HG03520 (cell line): ENCODE measurements around the gene CDH15.

ENCODE experiments used
- ATAC-seq: cut with Tn5 transposase; IDR thresholded peaks from one replicate; pipeline ENCODE4 v1.9.1; 2021; ENCODE audit warnings: mild to moderate bottlenecking, moderate library complexity; ENCODE audit not compliant: unreplicated experiment

CDH15 gene

DNA sequence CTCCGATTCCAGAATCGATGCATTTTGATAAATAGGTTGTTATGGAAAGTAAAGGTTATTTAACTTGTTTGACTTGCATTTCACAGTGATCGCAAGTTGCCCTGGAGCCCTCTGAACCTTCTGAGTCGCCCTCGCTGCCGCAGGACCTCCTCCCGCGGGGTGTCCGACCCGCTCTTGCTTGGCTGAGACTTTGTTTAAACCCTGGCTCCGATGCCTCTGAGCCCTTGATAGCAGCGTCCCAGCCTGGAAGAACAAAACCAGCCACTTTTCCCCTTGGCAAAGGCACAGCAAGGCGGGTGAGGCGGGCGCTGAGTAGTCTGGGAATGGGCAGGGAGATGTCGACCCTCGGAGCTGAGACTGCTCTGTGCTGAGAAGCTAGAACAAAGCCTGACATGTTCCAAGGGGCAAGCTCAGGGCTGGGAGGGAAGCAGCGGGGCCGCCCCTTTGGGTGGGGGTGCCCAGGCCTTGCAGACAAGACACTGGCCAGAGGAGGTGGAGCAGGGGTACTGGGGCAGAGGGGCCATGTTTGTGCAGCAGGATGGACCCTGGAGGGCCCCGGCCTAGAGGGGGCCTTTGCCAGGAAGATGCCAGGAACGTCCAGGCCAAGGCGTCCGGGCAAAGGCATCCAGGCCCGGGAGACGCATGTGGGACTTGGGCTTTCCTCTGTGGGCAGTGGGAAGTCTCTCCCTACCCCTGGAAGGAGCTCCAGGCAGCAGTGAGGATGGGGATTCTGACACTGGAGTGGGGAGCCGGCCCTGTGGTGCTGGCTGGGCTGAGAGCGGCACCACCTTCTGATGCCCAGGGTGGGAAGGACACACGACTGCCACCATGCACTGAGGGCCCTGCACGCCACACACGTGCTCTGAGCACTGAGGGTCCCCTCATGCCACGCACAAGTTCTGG is 30.3 kb upstream of the CDH15 start:
- no peak for ATAC-seq

DNA sequence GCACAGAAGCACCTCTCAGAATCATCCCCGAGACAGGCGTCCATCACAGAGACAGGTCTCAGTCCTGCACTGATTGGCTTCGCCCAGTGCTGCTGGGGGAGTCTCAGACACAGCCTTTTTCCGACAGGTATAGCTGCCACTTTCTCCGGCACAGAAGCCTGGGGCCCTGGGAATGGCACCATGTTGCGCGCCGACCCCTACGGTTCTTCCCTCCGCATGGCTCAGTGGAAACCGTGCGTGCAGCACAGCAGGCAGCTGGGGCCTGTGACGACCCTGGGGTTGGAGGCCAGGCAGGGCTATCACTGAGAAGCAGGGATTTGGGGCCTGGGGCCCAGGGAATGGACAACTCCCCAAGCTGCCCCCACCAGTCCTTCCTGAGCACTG is 29.7 kb upstream of the CDH15 start:
- ATAC-seq: no peak

DNA sequence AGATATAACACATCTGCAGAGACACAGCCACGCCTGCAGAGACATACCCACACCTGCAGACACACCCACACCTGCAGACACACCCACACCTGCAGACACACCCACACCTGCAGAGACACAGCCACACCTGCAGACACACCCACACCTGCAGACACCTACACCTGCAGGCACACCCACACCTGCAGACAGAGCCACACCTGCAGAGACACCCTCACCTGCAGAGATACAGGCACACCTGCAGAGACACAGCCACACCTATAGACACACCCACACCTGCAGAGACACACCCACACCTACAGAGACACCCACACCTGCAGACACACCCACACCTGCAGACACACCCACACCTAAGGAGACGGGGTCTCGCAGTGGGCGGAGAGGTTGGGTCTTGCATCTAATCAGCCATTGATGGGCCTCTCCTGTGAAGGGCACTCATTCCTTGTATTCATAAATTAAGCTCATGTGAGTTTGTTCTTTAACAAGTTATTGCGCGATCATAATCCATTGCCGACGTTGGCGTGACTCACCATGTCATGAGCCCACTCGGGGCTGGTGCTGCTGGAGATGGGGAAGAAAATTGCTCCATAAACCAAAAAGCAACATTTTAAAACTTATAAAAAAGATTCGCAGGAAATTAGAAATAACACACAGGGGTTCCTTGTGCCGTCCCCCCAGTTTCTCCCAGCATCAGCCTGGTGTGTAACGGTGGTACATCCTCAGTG is 28.9 kb upstream of the CDH15 start:
- ATAC-seq: no peak

DNA sequence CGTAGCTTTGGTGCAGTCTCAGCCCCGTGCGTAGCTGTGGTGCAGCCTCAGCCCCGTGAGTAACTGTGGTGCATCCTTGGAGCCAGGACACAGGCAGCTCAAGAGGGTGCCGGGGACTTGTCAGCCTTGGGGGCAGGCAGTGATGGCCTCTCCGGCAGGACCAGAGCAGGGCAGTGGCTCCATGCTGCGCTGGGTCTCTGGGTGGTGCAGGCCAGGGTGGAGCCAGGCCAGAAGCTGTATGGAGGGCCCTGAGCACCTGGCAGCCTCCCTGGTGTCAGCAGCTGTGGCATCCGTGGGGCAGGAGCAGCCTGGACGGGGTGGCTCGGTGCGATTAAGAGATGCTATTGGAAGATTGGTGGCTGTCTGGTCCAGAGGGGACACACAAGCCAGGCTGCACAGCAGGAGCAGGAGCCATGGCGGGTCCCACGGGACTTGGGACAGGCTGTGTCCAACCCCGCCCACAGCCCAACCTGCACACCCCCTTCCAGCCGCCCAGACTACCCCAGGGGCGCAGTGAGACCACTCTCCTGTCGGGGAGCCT is 28.3 kb upstream of the CDH15 start:
- ATAC-seq: no peak

DNA sequence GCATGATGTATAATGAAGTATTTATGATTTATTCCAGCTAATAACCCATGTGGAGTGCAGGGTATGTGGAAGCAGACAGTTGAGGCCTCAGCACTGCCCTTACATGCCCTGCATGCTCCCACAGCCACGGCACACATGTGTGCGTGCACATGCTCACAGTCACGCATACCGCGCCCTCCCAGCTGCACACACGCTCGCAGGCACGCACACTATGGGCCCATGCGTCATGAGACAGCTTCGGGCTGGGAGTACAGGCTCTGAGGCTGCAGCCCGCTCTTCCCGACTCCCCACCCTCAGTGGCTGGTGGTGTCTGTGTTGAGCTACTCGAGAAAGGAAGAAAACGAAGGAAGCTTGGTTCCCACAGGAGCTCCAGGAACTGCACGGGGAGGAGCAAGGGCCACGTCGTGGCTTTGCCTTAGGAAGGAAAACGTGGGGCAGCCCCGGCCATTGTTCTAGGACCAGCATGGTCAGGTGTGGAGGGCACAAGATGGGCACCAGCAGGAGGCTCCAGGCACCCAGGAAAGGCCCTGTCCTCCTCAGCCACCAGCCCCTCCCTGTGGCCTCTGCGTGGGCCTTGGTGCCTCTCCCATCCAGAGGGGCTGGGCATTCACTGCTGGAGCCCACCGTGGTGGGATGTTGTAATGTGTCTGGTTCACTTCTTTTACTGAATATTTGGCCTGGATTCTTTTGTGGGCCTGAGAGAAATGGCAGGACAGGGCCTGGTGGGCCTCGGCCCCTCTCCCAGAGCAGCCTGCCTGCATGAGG is 27.5 kb upstream of the CDH15 start:
- ATAC-seq: no peak

DNA sequence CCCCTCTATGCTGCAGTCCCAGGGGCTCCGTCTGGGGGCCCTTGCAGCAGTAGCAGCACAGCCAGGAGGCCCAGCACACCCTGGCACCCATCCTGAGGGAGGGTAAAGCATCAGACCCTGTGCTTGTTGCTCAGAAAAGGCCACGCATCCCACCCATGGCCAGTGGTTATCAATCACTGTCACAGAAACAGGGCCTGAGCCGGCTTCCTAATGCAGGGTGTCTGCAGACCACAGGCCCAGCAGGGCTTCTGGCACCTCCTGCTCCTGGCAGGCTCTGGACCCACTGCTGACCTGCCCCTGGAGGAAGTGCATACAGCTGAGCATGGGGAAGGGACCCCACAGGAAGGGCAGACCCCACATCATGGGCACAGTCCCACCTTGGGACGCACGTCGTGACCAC is 26.9 kb upstream of the CDH15 start:
- no peak for ATAC-seq

DNA sequence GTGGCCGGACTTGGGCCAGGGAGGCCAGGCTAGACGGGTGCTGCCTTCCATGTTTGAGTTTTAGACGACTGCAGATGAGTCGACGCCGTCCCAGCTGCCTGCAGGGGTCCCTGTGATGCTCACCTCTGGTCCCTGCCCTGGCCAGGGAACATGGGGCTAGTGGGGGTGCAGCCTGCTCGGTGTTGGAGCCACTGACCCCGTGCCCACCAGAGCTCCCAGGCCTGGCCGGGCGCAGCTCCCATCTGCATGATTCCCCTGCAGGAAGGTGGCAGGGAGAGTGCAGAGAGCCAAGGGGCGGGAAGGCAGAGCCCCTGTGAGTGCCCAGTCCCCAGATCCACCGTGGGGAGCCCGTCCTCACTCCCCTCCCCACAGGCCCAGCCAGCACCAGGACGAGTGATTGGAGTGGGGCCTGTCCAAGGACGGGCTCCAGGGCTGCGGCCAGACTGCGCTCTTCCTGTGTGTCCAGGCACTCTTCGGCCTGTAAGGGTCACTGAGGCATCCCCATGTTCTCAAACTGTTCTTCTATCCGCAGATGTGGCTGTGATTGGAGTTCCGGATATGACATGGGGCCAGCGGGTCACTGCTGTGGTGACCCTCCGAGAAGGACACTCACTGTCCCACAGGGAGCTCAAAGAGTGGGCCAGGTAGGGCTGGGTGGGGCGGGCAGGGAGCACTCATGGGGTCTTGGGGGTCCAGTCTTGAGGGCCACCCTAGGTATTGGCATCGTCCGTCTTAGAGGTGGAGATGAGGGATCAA is 26.0 kb upstream of the CDH15 start:
- no peak for ATAC-seq

DNA sequence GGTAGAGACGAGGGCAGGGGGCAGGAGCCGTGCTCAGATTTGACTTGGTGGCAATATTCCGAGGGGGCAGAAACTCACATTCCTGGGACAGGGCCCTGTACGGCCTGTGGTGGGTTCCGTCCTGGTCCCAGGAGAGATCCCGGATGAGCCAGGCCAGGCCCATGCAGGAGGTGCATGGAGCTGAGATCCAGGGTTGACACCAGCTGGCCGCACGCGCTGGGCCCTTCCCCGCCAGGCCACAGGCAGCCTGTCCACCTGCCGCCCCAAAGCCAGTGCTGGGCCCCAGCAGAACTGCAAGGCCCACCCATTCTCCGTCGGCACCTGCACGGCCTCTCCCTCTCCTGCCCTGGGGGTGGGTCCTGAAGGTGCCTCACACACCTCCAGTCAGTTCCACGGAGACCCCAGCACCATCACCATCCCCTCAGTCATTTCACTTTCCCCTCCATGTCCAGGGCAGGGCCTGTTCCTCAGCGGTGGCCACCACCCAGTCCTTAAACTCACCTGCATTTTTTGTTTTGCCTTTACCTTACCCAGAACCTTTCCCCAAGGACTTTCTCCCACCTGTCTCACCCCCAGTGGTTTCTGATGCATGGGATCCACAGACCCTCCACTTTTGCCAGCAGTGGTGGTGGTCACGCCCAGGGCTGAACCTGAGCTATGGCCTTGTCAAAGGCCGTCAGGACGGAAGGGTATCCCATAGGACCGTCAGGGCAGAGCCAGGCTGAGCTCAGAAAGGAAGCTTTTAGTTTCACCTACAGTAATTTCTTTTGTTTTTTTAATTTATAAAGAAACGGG is 25.1 kb upstream of the CDH15 start:
- no peak for ATAC-seq

DNA sequence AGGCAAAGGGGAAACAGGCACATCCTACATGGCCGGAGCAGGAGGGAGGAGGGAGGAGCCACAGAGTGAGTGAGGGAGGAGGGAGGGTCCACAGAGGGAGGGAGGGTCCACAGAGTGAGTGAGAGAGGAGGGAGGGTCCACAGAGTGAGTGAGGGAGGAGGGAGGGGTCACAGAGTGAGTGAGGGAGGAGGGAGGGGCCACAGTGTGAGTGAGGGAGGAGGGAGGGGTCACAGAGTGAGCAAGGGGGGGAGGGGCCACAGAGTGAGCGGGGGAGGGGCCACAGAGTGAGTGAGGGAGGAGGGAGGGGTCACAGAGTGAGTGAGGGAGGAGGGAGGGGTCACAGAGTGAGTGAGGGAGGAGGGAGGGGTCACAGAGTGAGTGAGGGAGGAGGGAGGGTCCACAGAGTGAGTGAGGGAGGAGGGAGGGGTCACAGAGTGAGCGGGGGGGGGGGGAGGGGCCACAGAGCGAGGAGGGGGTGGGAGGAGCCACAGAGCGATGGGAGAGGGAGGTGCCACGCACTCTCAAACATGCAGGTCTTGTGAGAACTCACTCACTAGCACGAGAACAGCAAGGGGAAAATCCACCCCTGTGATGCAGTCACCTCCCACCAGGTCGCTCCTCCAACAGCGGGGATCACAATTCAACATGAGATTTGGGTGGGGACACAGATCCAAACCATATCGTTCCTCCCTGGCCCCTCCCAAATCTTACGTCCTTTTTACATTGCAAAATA is 24.3 kb upstream of the CDH15 start:
- no peak for ATAC-seq

DNA sequence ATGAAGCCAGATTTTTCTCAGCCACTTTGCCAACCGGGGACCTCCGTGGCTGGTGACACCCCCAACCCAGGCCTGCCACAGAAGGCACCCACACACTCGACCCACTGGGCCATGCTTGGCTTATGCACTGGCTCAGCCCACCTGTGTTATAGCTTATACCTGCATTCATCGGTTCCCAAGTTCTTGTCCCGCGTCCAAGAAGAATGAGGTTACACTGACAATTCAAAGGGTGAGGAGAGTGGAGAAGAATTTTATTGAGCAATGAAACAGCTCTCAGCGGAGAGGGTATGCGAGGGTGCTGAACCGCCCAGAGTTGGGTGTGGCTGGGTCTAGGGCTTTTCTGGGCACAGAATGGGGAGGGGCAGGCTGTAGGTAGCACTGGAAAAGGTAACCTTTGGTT is 22.2 kb upstream of the CDH15 start:
- ATAC-seq: no peak

DNA sequence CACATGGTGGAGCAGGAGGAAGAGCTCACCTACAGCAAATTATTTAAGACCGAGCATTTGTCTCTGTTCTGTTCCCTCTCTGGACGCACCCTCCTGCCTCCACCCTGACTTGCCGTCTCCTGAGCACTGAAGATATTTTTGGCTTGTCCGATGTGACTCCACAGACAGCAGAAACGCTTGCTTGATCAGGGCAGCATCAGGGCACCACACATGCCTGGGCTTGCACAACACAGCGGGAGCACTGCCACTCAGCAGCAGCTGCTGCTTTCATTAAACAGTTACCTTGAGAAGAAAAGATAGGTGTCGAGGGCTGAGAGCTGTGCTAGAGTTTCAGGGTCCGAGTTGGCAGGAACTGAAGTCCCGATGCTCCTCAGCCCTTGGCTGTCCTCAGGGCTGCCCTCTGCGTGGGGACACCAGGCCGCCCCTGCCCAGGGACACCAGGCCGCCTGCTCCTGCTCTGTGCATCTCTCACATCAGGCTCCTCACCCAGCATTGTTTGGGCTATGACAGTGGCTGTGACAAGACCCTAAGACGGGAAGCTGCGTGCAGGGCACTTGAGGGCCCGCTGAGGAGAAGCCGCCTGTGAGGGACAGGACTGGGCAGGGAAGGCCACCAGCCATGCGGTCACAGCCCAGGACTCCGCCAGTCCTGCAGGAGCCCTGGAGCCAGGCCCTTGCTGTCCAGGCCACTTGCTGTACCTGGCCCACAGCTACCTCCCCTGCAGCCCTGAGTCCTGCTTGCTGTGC is 21.3 kb upstream of the CDH15 start:
- no peak for ATAC-seq

DNA sequence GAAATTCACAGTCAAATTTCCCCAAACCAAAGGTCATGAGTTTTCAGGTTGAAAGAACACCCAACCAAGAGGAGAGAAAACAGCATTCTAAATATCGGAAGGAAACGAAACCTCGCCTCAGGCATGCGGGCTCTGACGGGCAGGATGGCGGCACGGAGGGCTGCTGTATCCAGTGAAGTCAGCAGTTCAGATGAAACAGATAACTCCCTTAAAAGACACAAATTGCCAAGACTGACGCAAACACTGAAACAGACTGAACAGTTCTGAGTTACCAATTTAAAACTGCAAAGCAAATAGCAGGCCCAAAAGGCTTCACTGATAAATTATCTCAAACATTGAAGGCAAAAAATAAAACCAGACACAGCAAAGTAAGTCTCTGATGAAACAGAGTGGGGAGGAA is 20.6 kb upstream of the CDH15 start:
- ATAC-seq: no peak

DNA sequence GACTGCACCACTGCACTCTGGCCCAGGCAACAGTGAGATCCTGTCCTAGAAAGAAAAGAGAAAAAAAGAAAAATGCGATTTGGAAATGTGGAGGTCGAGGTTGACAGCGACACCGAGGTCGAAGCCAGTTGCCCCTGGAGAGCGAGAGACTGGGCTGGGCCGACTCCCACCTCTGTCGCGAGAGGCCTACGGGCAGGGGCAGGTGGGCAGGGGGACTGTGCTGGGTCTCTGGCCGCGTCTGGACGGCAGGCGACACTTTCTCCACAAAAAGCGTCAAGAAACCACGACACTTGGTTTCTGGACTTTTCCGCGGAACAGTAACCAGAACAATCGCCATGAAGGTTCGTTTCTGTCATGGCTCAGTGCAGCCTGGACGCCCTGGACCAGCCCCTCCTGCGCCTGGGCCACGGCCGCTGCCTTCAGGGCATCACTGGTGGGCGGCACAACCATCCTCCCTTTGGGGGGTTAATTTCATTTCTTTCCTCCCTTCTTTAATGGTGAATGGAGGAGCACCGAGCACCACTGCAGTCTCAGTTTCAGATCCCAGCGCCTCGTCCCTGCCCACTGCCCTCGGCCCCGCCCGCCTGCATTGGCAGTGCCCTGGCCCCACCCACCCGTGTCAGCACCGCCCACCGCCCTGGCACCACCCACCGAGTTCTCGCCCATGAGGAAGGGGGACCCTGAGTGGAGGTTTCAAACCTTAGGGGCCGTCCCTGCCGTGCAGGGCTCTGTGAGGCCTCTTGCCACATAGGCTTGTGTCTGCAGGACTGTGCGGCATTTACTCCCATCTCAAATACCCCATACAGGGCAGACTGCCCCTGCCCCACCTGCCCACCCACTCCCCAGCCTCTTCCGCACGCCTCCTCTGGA is 18.5 kb upstream of the CDH15 start:
- no peak for ATAC-seq

DNA sequence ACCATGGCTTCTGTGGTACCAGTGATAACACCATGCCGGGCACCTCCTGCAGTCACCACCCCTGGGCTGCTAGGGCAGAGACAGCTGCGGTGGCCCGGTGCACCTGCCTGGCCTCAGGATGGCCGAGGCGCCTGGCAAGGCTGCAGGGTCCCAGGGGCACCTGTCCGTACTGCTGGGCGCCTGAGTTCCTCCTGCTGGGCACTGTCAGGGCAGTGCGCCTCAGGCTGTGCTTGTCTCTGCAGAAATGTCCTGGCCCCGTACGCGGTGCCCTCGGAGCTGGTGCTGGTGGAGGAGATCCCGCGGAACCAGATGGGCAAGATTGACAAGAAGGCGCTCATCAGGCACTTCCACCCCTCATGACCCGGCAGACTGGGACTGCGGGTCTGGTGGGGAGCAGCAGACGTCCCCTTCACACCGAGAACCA is 17.7 kb upstream of the CDH15 start:
- ATAC-seq: no peak

DNA sequence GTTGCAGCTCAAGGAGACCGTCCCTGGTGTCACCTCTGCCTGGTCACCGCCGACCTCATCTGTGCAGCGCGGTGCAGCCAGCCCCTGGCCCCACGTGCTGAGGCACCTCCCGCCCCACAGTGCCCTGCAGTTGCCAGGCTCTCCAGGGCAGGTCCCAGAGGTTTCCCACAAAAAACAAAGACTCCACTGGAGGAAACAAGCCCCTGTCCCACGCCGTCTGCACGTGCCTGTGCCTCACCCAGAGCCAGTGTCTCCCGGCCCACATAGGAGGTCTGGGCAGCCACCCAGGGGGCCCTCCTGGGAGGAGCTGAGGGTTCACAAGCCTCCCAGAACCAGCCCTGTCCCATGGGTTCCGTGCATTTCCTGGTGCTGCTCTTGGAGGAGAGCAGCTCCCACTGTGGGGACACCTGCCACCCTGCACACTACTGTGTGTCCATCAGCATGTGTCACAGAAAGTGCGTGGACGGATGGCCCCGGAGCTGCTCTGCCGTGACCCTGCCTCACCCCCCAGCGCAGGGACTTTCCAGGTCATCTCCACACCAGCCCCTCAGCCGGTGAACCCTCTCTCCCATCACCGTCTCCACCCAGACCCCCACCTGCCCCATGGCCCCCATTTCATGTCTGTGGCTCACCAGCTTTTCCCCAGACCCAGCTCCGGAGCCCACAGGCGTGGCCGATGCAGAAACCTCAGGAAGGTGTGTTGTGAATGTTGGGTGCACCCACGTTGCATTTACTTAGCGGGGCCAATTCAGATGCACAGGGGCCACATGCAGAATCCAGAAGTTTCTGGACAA is 17.0 kb upstream of the CDH15 start:
- ATAC-seq: no peak

DNA sequence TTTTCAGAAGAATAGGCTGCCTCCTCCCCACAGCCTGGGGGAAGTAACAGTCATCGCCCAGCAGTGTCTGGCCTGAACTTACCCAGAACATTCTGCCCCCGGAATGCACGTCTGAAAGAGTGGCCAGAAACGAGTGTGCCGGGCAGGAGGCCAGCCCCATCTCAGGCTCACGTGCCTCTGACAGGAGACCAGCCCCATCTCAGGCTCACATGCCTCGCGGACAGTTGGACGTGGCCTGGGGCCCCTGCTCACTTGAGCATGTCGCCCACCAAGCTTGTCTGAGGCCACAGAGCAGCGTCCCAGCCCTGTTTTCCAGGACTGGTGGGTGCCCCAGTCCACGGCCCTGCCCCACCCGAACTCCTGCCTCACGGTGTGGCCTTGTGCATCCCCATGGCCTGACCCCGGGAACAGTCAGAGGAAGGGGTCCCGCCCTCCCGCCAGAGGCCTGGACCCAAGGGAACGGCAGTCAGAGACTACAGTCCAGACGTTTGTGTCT is 16.3 kb upstream of the CDH15 start:
- ATAC-seq: no peak
